SK-N-SH (cell line): ENCODE measurements around the gene SLC7A11. TPM values are rescaled to one million over a fixed set of nuclear protein-coding genes. Genes with fewer than 3 reads are reported as not detected.

ENCODE experiments used
- CTCF ChIA-PET: fragments of 300-600, 350-600 bp; formaldehyde crosslinking; extraction: SDS; loops from one replicate; lab custom pipeline; 2021; lab: Yijun Ruan, JAX
- POLR2A ChIA-PET: fragments of 350-600 bp; sonication (Branson Sonifier 250); formaldehyde crosslinking; extraction: SDS; loops from one replicate; lab custom pipeline; 2020; ENCODE audit warnings: antibody characterized with exemption, inconsistent platforms; lab: Yijun Ruan, JAX
- DNase-seq: peaks from one replicate; pipeline ENCODE4 v3.0.0; 2012
- H2AFZ ChIP-seq: fragments of 200-600 bp; sonication (generic); 2 replicates; pipeline ENCODE4 v1.8.1; 2016; ENCODE audit warnings: antibody characterized with exemption, mild to moderate bottlenecking, low read depth
- H3F3A ChIP-seq: fragments of 200-600 bp; sonication (generic); replicated peaks from 2 replicates; pipeline ENCODE3; 2016; ENCODE audit warnings: antibody characterized with exemption, mild to moderate bottlenecking; ENCODE audit not compliant: insufficient read depth
- H3K27ac ChIP-seq, 2 experiments: fragments of 200-500 bp in 1 of 2; fragments of 200-600 bp in 1 of 2; sonication (Bioruptor generic) in 1 of 2; sonication (generic), shearing (Covaris generic) in 1 of 2; 2 replicates each; pipeline versions ENCODE4 v1.5.1 to v1.6.1; 2014 to 2016; ENCODE audit warnings: low read depth in 2 of 2, inconsistent platforms in 1 of 2, low read length in 1 of 2, mild to moderate bottlenecking in 1 of 2, mixed read lengths in 1 of 2
- H3K27me3 ChIP-seq: fragments of 200-600 bp; sonication (generic), shearing (Covaris generic); 2 replicates; pipeline ENCODE4 v1.6.1; 2016; ENCODE audit warnings: mixed run types; ENCODE audit not compliant: insufficient read depth
- H3K36me3 ChIP-seq, 2 experiments: fragments of 200-500 bp in 1 of 2; fragments of 200-600 bp in 1 of 2; sonication (Bioruptor generic) in 1 of 2; sonication (generic) in 1 of 2; replicated peaks in 1 of 2; 2 replicates each; pipeline versions ENCODE3 to v1.5.1; 2014 to 2016; ENCODE audit warnings: low read length in 1 of 2, mild to moderate bottlenecking in 1 of 2; ENCODE audit not compliant: insufficient read depth in 2 of 2, control insufficient read depth in 1 of 2
- H3K4me1 ChIP-seq, 2 experiments: fragments of 200-500 bp in 1 of 2; fragments of 200-600 bp in 1 of 2; sonication (Bioruptor generic) in 1 of 2; sonication (generic), shearing (Covaris generic) in 1 of 2; 2 replicates each; pipeline versions ENCODE4 v1.5.1 to v1.6.1; 2014 to 2016; ENCODE audit warnings: low read depth in 1 of 2, low read length in 1 of 2, mixed run types in 1 of 2; ENCODE audit not compliant: insufficient read depth in 2 of 2, control insufficient read depth in 1 of 2
- H3K4me2 ChIP-seq: fragments of 200-600 bp; sonication (generic), shearing (Covaris generic); 2 replicates; pipeline ENCODE4 v1.6.1; 2017; ENCODE audit warnings: mixed run types
- H3K4me3 ChIP-seq, 2 experiments: fragments of 200-500 bp in 1 of 2; fragments of 200-600 bp in 1 of 2; sonication (Bioruptor generic) in 1 of 2; sonication (generic), shearing (Covaris generic) in 1 of 2; 2 replicates each; pipeline versions ENCODE4 v1.5.1 to v1.8.1; 2014 to 2016; ENCODE audit warnings: low read depth in 2 of 2, inconsistent platforms in 1 of 2, low read length in 1 of 2, mild to moderate bottlenecking in 1 of 2, mixed read lengths in 1 of 2, moderate library complexity in 1 of 2
- H3K79me2 ChIP-seq: fragments of 200-600 bp; sonication (generic); 2 replicates; pipeline ENCODE4 v1.8.1; 2017; ENCODE audit warnings: mild to moderate bottlenecking; ENCODE audit not compliant: insufficient read depth
- H3K9ac ChIP-seq: fragments of 200-600 bp; sonication (generic); 2 replicates; pipeline ENCODE4 v1.6.1; 2017; ENCODE audit warnings: mixed run types
- H3K9me2 ChIP-seq: fragments of 200-600 bp; sonication (generic); 2 replicates; pipeline ENCODE4 v1.6.1; 2017; ENCODE audit warnings: mixed run types
- H3K9me3 ChIP-seq: fragments of 200-600 bp; sonication (generic); 2 replicates; pipeline ENCODE4 v1.6.1; 2017; ENCODE audit warnings: mixed run types, mild to moderate bottlenecking, moderate library complexity
- H4K20me1 ChIP-seq: fragments of 200-600 bp; sonication (generic); 2 replicates; pipeline ENCODE4 v1.6.1; 2017; ENCODE audit warnings: mild to moderate bottlenecking, mixed run types; ENCODE audit not compliant: insufficient read depth
- CHD2 ChIP-seq: fragments of 150-350 bp; IDR thresholded peaks from 2 replicates; pipeline ENCODE4 v1.6.1; 2018; ENCODE audit warnings: low read length; ENCODE audit not compliant: partially characterized antibody
- ELF1 ChIP-seq: IDR thresholded peaks from 2 replicates; pipeline ENCODE4 v1.4.0; 2012
- EZH2phosphoT487 ChIP-seq: fragments of 200-600 bp; sonication (generic); IDR thresholded peaks from 2 replicates; pipeline ENCODE4 v1.6.1; 2017; ENCODE audit warnings: low read depth, mixed run types, mild to moderate bottlenecking, antibody characterized with exemption, moderate library complexity, borderline replicate concordance
- FOXJ3 ChIP-seq: sonication (generic); formaldehyde crosslinking; IDR thresholded peaks from 2 replicates; pipeline ENCODE4 v1.5.1; 2020; ENCODE audit warnings: mild to moderate bottlenecking, missing genetic modification reagents
- FOXM1 ChIP-seq: IDR thresholded peaks from 2 replicates; pipeline ENCODE4 v1.4.0; 2012; ENCODE audit warnings: low read depth, mild to moderate bottlenecking
- GABPA ChIP-seq: IDR thresholded peaks from 2 replicates; pipeline ENCODE4 v1.4.0; 2012; ENCODE audit warnings: low read depth, mild to moderate bottlenecking
- JUND ChIP-seq: IDR thresholded peaks from 2 replicates; pipeline ENCODE4 v1.4.0; 2012
- MAX ChIP-seq: IDR thresholded peaks from 2 replicates; pipeline ENCODE4 v1.4.0; 2012; ENCODE audit warnings: low read depth
- NFIC ChIP-seq: IDR thresholded peaks from 2 replicates; pipeline ENCODE4 v1.4.0; 2012; ENCODE audit warnings: borderline replicate concordance
- NRF1 ChIP-seq: IDR thresholded peaks from 2 replicates; pipeline ENCODE4 v1.6.1; 2012; ENCODE audit warnings: low read depth, mild to moderate bottlenecking, low read length
- POLR2AphosphoS5 ChIP-seq: IDR thresholded peaks from 2 replicates; pipeline ENCODE4 v1.6.1; 2012; ENCODE audit warnings: low read depth, low read length
- RCOR1 ChIP-seq: fragments of 150-350 bp; IDR thresholded peaks from 2 replicates; pipeline ENCODE4 v1.6.1; 2017; ENCODE audit warnings: antibody characterized with exemption, low read length
- SIN3A ChIP-seq: IDR thresholded peaks from 2 replicates; pipeline ENCODE4 v1.6.1; 2012; ENCODE audit warnings: low read depth, mild to moderate bottlenecking, low read length, moderate library complexity, borderline replicate concordance
- SMC3 ChIP-seq: IDR thresholded peaks from 2 replicates; pipeline ENCODE4 v1.6.1; 2012; ENCODE audit warnings: low read depth, low read length, improper control_type of control experiment
- TAF1 ChIP-seq: IDR thresholded peaks from 2 replicates; pipeline ENCODE4 v1.6.1; 2012; ENCODE audit warnings: low read depth, mild to moderate bottlenecking, low read length, moderate library complexity, borderline replicate concordance
- TCF12 ChIP-seq: IDR thresholded peaks from 2 replicates; pipeline ENCODE4 v1.4.0; 2012
- TEAD4 ChIP-seq: IDR thresholded peaks from 2 replicates; pipeline ENCODE4 v1.4.0; 2012; ENCODE audit warnings: mild to moderate bottlenecking, borderline replicate concordance; ENCODE audit not compliant: insufficient read depth
- polyA plus RNA-seq, 3 experiments: library from polyadenylated mRNA; depleted of rRNA; stranded (reverse); fragments of >200 nt; gene quantifications; 2 replicates each; pipeline ENCODE4 v1.2.3, GENCODE V29; 2012
- TF ChIP-seq, protein P1 (sequence below): IDR thresholded peaks from 2 replicates; pipeline ENCODE4 v1.6.1; 2012; ENCODE audit warnings: mild to moderate bottlenecking, low read depth, low read length, moderate library complexity
- TF ChIP-seq, protein P2 (sequence below): IDR thresholded peaks from 2 replicates; pipeline ENCODE4 v1.4.0; 2012; ENCODE audit warnings: low read depth, borderline replicate concordance
- TF ChIP-seq, protein P3 (sequence below): IDR thresholded peaks from 2 replicates; pipeline ENCODE4; 2012

Gene SLC7A11
- polyA plus RNA-seq, 1 of the 3 experiments (the other 2 are of a cell fraction): 3.1 TPM

- H3K27ac ChIP-seq: no peak overlapping the region
- no peaks in the 10 kb centered on the region for H3F3A ChIP-seq
- no peaks in the 10 kb centered on the region for H3K4me1 ChIP-seq
- no peak overlapping the region for H3K9ac ChIP-seq
- DNase-seq: no peak
- CTCF ChIA-PET: no interaction called here
- H3K9me2 ChIP-seq: no peaks in the 10 kb centered on the region
- TF ChIP-seq ELF1 (no peak), JUND (no peak), TAF1 (no peak), SMC3 (no peak), EZH2phosphoT487 (no peak), NFIC (no peak), RCOR1 (no peak), FOXJ3 (no peak), GABPA (no peak), NRF1 (no peak), TEAD4 (no peak), CHD2 (no peak), MAX (no peak), FOXM1 (no peak), POLR2AphosphoS5 (no peak), TCF12 (no peak), SIN3A (no peak)
- TF ChIP-seq, protein P1, sequence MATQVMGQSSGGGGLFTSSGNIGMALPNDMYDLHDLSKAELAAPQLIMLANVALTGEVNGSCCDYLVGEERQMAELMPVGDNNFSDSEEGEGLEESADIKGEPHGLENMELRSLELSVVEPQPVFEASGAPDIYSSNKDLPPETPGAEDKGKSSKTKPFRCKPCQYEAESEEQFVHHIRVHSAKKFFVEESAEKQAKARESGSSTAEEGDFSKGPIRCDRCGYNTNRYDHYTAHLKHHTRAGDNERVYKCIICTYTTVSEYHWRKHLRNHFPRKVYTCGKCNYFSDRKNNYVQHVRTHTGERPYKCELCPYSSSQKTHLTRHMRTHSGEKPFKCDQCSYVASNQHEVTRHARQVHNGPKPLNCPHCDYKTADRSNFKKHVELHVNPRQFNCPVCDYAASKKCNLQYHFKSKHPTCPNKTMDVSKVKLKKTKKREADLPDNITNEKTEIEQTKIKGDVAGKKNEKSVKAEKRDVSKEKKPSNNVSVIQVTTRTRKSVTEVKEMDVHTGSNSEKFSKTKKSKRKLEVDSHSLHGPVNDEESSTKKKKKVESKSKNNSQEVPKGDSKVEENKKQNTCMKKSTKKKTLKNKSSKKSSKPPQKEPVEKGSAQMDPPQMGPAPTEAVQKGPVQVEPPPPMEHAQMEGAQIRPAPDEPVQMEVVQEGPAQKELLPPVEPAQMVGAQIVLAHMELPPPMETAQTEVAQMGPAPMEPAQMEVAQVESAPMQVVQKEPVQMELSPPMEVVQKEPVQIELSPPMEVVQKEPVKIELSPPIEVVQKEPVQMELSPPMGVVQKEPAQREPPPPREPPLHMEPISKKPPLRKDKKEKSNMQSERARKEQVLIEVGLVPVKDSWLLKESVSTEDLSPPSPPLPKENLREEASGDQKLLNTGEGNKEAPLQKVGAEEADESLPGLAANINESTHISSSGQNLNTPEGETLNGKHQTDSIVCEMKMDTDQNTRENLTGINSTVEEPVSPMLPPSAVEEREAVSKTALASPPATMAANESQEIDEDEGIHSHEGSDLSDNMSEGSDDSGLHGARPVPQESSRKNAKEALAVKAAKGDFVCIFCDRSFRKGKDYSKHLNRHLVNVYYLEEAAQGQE: no peak
- TF ChIP-seq, protein P2, sequence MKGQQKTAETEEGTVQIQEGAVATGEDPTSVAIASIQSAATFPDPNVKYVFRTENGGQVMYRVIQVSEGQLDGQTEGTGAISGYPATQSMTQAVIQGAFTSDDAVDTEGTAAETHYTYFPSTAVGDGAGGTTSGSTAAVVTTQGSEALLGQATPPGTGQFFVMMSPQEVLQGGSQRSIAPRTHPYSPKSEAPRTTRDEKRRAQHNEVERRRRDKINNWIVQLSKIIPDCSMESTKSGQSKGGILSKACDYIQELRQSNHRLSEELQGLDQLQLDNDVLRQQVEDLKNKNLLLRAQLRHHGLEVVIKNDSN: no peak
- TF ChIP-seq, protein P3, sequence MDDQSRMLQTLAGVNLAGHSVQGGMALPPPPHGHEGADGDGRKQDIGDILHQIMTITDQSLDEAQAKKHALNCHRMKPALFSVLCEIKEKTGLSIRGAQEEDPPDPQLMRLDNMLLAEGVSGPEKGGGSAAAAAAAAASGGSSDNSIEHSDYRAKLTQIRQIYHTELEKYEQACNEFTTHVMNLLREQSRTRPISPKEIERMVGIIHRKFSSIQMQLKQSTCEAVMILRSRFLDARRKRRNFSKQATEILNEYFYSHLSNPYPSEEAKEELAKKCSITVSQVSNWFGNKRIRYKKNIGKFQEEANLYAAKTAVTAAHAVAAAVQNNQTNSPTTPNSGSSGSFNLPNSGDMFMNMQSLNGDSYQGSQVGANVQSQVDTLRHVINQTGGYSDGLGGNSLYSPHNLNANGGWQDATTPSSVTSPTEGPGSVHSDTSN: no peak
- no peak overlapping the region; the same call in 1 of the 2 replicates for H2AFZ ChIP-seq
- H4K20me1 ChIP-seq: no peaks in the 10 kb centered on the region
- POLR2A ChIA-PET: no interaction called here
- H3K27me3 ChIP-seq: no peaks in the 10 kb centered on the region
- H3K4me3 ChIP-seq: no peak overlapping the region
- no peak overlapping the region for H3K4me2 ChIP-seq
- H3K9me3 ChIP-seq: no peaks in the 10 kb centered on the region
- H3K36me3 ChIP-seq: no peaks in the 10 kb centered on the region
- no peaks in the 10 kb centered on the region for H3K79me2 ChIP-seq
These were observed 25.7 kb upstream of the SLC7A11 start for GRCh38 chr4:138267835-138268234.
